Neural progenitor cell (in vitro differentiated cells): ENCODE measurements around the gene ADH1B.

Experiments
- CTCF ChIP-seq: fragments of 200-600 bp; sonication (generic); IDR thresholded peaks from 2 replicates; pipeline ENCODE4 v1.5.1; 2017; ENCODE audit warnings: antibody characterized with exemption, mild to moderate bottlenecking
- EZH2 ChIP-seq: fragments of 200-600 bp; sonication (generic); IDR thresholded peaks from 2 replicates; pipeline ENCODE4 v1.6.1; 2017; ENCODE audit warnings: antibody characterized with exemption, mild to moderate bottlenecking, moderate library complexity
- EZH2phosphoT487 ChIP-seq: fragments of 200-600 bp; sonication (generic); IDR thresholded peaks from 2 replicates; pipeline ENCODE4 v1.6.1; 2017; ENCODE audit warnings: antibody characterized with exemption

GRCh38 chr4:99300934-99301333, 20.3 kb downstream of the ADH1B start:
- TF ChIP-seq CTCF (no peak), EZH2phosphoT487 (no peak), EZH2 (no peak)
